Gastroesophageal sphincter (tissue), 3 donors: ENCODE results near the gene ACOT12.

Experiments used
- EP300 ChIP-seq: sonication (generic); formaldehyde crosslinking; IDR thresholded peaks from one replicate; pipeline ENCODE4 v1.6.1; 2017; ENCODE audit warnings: antibody characterized with exemption, mild to moderate bottlenecking
- POLR2A ChIP-seq, 2 donors: fragments of 450-650 bp; IDR thresholded peaks; one replicate each; pipeline ENCODE4 v1.6.1; 2017; ENCODE audit warnings: antibody characterized with exemption in 2 of 2, mild to moderate bottlenecking in 2 of 2, moderate library complexity in 1 of 2
- POLR2AphosphoS5 ChIP-seq: sonication (generic); formaldehyde crosslinking; IDR thresholded peaks from one replicate; pipeline ENCODE4 v1.6.1; 2017; ENCODE audit warnings: antibody characterized with exemption
- TF ChIP-seq, protein P1 (sequence below), 4 experiments: fragments of 200-600 bp in 2 of 4; fragments of 450-650 bp in 2 of 4; sonication (generic) in 1 of 4; IDR thresholded peaks; one replicate each; pipeline ENCODE4 v1.5.1; 2017 to 2019; ENCODE audit warnings: antibody characterized with exemption in 4 of 4, mild to moderate bottlenecking in 2 of 4, moderate library complexity in 2 of 4

DNA sequence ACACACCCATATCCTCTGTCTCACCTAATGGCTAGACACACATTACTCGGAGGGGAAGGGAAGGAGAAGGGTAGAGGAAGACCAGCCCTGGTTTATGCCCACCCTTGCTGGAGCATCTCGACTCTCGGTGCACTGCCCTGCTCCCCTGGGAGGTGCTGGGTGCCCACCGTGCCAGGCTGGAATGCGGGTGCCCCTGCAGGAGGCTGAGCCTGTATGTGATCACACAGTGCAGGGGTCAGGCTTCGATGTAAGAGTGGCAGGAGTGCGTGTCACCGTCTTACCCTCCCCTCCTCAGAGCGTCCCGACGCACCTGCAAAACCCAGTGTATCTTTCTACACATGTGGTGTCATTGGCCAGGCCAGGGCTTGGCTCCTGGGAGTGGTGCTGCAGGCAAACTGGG lies 7.3 kb upstream of the ACOT12 start:
- no peak for TF ChIP-seq EP300
- no peak for TF ChIP-seq POLR2A (IDR thresholded peaks at IDR 0.05)
- TF ChIP-seq, protein P1, sequence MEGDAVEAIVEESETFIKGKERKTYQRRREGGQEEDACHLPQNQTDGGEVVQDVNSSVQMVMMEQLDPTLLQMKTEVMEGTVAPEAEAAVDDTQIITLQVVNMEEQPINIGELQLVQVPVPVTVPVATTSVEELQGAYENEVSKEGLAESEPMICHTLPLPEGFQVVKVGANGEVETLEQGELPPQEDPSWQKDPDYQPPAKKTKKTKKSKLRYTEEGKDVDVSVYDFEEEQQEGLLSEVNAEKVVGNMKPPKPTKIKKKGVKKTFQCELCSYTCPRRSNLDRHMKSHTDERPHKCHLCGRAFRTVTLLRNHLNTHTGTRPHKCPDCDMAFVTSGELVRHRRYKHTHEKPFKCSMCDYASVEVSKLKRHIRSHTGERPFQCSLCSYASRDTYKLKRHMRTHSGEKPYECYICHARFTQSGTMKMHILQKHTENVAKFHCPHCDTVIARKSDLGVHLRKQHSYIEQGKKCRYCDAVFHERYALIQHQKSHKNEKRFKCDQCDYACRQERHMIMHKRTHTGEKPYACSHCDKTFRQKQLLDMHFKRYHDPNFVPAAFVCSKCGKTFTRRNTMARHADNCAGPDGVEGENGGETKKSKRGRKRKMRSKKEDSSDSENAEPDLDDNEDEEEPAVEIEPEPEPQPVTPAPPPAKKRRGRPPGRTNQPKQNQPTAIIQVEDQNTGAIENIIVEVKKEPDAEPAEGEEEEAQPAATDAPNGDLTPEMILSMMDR (IDR thresholded peaks at IDR 0.05) = no peak
- TF ChIP-seq POLR2AphosphoS5 = no peak
